ENCODE measurements around the gene SAPCD1.

Gene SAPCD1

DNA sequence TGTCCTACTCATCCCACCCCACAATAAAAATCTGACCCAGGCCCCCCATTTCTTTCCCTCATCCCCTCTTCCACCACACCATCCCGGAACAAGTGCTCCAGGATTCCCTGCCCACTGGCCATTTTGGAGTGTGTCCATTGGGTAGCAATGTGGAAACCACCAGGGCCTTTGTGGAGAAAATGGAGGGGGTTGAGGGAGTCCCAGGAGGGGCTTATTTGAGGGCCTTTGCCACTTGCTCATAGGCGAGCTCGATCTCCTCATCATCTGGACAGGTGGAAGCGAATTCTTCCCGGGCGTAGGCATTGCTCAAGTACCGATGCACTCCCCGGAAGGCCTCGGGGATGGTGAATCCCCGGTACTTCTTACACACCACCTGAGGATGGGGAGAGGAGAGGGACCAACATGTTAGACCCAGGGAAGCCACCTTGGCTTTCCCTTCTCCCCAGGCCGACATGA lies 31.8 kb upstream of the SAPCD1 start:
- TF ChIP-seq, protein P1, sequence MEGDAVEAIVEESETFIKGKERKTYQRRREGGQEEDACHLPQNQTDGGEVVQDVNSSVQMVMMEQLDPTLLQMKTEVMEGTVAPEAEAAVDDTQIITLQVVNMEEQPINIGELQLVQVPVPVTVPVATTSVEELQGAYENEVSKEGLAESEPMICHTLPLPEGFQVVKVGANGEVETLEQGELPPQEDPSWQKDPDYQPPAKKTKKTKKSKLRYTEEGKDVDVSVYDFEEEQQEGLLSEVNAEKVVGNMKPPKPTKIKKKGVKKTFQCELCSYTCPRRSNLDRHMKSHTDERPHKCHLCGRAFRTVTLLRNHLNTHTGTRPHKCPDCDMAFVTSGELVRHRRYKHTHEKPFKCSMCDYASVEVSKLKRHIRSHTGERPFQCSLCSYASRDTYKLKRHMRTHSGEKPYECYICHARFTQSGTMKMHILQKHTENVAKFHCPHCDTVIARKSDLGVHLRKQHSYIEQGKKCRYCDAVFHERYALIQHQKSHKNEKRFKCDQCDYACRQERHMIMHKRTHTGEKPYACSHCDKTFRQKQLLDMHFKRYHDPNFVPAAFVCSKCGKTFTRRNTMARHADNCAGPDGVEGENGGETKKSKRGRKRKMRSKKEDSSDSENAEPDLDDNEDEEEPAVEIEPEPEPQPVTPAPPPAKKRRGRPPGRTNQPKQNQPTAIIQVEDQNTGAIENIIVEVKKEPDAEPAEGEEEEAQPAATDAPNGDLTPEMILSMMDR (IDR thresholded peaks at IDR 0.05; ENCODE audit: low read depth, low read length) = no peak
- H3K4me3 ChIP-seq (ENCODE audit: low read depth, low read length) = peak overlapping the region; percentile 80

DNA sequence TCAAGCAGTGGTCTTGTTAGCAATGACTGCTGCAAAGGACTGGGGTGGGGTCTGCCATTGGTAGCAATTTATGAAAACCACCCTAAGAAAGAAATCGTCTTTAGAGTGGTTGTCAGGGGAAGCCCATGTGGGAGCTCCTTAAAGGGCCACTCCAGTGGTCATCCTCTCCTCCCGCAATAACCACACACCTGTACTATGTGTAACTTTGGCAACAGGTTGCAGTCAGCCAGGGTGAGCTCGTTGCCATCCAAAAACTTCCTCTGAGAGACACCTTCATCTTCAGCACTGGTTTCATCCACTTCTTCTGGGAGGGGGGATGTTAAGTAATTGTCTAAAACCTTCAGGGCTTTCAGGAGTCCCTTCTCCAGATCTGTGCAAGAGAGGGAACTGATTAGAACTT lies 30.4 kb upstream of the SAPCD1 start:
- TF ChIP-seq, protein P1 (IDR thresholded peaks at IDR 0.05; ENCODE audit: low read depth, low read length) = no peak
- no peak overlapping the region for H3K4me3 ChIP-seq (ENCODE audit: low read depth, low read length)

DNA sequence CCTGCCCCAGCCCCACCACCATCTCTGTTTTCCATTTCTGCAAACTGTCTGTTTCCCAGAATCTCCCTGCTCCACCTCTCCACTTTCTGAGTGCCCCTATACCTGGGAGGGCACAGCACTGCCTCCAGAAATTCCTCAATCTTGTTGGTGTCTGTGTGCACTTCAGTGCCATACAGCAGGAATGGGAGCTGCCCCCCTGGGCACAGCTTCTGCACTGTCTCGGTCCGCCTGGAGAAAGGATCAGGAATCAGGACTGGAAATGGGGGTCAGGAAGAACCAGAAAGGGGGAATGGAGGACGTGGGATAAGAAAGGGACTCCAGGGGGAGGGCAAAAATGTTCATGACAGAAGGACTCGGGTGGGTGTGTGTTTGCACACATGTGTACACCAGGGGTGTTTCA lies 28.7 kb upstream of the SAPCD1 start:
- TF ChIP-seq, protein P1 (IDR thresholded peaks at IDR 0.05; ENCODE audit: low read depth, low read length) = no peak
- H3K4me3 ChIP-seq (ENCODE audit: low read depth, low read length) = peak overlapping the region; percentile 100

DNA sequence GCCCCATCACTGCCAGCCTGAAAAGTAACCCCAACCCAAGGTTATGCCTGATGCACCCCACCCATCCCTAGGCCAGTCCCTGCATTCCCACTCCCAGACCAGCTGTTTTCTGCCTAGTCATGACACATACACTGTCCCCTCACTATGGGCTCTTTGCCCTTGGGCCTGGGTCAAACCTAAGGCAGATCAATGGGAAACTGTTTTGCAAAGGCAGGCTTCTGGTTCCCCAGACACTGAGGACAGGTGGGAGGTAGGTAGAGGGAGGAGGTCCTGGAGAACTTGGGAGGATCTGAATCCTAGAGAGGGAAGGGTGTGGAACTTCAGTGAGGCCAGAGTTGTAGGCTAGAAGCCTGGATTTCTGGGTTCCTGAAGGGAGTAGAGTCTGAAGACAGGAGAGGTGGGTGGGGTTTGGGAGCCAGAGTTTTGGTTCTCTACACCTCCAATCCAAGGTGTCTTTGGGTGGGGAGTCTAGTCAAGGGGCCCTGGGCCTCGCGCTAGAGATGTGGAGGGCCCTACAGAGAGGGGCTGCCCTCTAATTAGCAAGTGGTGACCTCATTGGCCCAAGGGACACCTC lies 28.1 kb upstream of the SAPCD1 start:
- TF ChIP-seq, protein P1 (IDR thresholded peaks at IDR 0.05; ENCODE audit: low read depth, low read length) = no peak
- peak overlapping the region; percentile 100 for H3K4me3 ChIP-seq (ENCODE audit: low read depth, low read length)

DNA sequence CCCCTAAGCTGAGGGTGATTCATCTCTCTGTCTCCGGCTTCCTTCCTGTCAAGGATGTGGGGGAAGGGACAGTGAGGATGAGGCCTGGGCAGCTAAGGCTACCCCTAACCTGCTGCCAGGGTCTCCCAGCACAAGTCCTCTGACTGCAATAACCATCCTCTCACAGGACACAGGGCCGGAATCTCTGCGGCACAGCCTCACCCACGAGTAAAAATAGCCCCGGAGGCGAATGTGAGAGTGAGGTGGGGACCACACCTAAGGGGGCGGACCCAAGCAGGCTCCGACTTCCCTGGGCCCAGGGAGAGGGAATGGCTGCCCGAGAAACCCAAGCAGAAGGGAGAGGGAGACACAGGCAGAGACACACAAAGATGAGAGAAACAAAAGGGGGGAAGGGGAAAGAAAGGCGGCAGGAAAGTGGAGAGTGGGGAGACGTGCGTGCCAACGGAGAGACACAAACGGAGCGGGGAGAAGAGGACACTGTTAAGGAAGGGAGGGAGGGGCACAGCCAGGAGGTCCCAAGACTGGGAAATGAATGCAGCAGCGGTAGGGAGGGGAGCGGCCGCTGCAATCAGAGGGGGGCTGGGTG lies 27.5 kb upstream of the SAPCD1 start:
- TF ChIP-seq, protein P1 (IDR thresholded peaks at IDR 0.05; ENCODE audit: low read depth, low read length) = no peak
- peak overlapping the region; percentile 100 for H3K4me3 ChIP-seq (ENCODE audit: low read depth, low read length)

DNA sequence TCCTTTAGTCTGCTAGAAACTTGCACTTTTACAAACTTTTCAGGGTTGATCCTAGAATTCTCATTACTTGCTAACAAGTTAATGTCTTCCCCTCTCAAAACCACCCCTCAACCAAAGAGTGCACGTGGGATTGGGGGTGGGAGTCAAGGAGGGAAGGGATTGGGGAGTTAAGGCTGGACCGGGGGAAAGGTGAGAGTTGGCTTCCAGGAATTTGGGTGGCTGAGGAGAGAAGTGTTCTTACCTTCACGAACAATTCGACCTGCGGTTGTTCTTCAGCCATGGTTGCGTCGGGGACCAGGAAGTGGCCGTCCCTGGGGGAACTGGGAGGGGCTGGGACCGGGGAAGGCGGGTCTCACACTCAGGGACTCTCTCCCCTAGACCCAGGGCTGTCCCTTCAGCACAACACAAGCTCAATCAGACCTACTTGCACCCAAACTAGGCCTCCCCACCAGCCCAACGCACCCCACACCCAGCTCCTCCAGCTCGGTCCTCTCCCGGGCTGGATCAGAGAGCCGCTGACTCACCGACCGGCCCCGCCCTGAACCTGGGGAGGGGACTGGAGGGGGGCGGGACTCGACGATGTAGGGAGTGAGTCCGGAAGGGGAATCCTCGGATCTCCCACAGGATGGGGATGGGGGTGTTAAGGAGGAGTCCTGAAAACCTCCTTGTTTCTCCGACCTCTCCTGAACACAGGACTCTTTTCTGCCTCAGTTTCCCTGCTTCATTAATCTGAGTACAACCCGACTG lies 26.3 kb upstream of the SAPCD1 start, which contains the start of gene CLIC1:
Gene CLIC1 (minus strand): TSS at position 510 of the 747 bp plus-strand sequence. CDS start 230 bp downstream, at position 280.
- H3K4me3 ChIP-seq (ENCODE audit: low read depth, low read length) = peak within 1 kb of the TSS; percentile 100
- TF ChIP-seq, protein P1 (IDR thresholded peaks at IDR 0.05; ENCODE audit: low read depth, low read length) = no peak
